Aorta (tissue), 4 donors: ENCODE results near the gene TMCO1. TPM values are rescaled to one million over a fixed set of nuclear protein-coding genes. Genes with fewer than 3 reads are reported as not detected.

Experiments
- polyA plus RNA-seq, 2 donors: library from polyadenylated mRNA; stranded (reverse); fragments of 200-250 nt; gene quantifications; one replicate each; pipeline ENCODE4 v1.2.3, GENCODE V29; 2013
- total RNA-seq, 2 donors: library from RNA; stranded (reverse); fragmentation: NEBNext Ultra II Directional; extraction: Animal tissue kit (Norgen Biotek cat#: 25700); gene quantifications; one replicate each; pipeline ENCODE4 v1.2.1, GENCODE V29; 2021
- donor health status: healthy with polysubstance abuse.
- donor health status: Bipolar disorder and iron deficiency.
- donor health status: DM: no; HTN: no; CAD: no.
- donor health status: DM: yes; HTN: yes; CAD: no.

TMCO1 gene
- total and polyA plus RNA-seq, 4 donors, result 56.8 to 65.7 (median 60.9) TPM

Other genes with a start within 250 kb of the TMCO1 start
- gene LRRC52, start 224.9 kb downstream of the TMCO1 start, total RNA-seq, result not detected
- gene LRRC52, start 224.9 kb downstream of the TMCO1 start, polyA plus RNA-seq, result not detected
- 100 to 1,000 TPM; 199 to 230 TPM for gene MGST3, start 137.6 kb downstream of the TMCO1 start, total RNA-seq
- gene MGST3, start 137.6 kb downstream of the TMCO1 start, polyA plus RNA-seq, result 100 to 1,000 TPM; 203 to 277 TPM
- 10 to 100 TPM; 36.5 to 54.3 TPM for gene ALDH9A1, start 70.3 kb downstream of the TMCO1 start, total RNA-seq
- gene ALDH9A1, start 70.3 kb downstream of the TMCO1 start, polyA plus RNA-seq, result 10 to 100 TPM; 27.4 to 28.5 TPM
- gene UCK2, start 58.7 kb upstream of the TMCO1 start, total RNA-seq, result 10 to 100 TPM; 27.2 to 31.1 TPM
- gene UCK2, start 58.7 kb upstream of the TMCO1 start, polyA plus RNA-seq, result 10 to 100 TPM in 1 of 2 donors, 1 to 10 TPM in 1; 7.2 to 12.6 TPM